CD14-positive monocyte (primary cell): Measurements from ENCODE around the gene ARHGEF40. TPM values are rescaled to one million over a fixed set of nuclear protein-coding genes. Genes with fewer than 3 reads are reported as not detected.

Experiments
- DNase-seq, 3 donors: peaks; one replicate each; pipeline ENCODE4 v3.0.0-alpha.2; 2011 to 2022
- H2AFZ ChIP-seq: 2 replicates; pipeline ENCODE4 v1.6.0; 2012; ENCODE audit warnings: mild to moderate bottlenecking, low read depth, low read length, inconsistent platforms; ENCODE audit not compliant: insufficient read depth, poor library complexity, severe bottlenecking
- H3K27ac ChIP-seq, 2 donors: 1 replicate in 1 of 2; 2 replicates in 1 of 2; pipeline ENCODE4 v1.5.1; 2012 to 2013; ENCODE audit warnings: low read length in 2 of 2, control low read depth in 1 of 2, inconsistent platforms in 1 of 2, low read depth in 1 of 2, mild to moderate bottlenecking in 1 of 2
- H3K27me3 ChIP-seq, 2 donors: one replicate each; pipeline versions ENCODE4 v1.6.0 to v1.6.1; 2011 to 2013; ENCODE audit warnings: low read length in 2 of 2; ENCODE audit not compliant: control insufficient read depth in 2 of 2, insufficient read depth in 2 of 2
- H3K36me3 ChIP-seq, 2 donors: replicated peaks in 1 of 2; 1 replicate in 1 of 2; 2 replicates in 1 of 2; pipeline versions ENCODE4 v1.5.1 to v1.6.1; 2012 to 2013; ENCODE audit warnings: low read length in 2 of 2, control low read depth in 1 of 2, inconsistent platforms in 1 of 2, mild to moderate bottlenecking in 1 of 2; ENCODE audit not compliant: insufficient read depth in 2 of 2, control insufficient read depth in 1 of 2
- H3K4me1 ChIP-seq, 2 donors: 1 replicate in 1 of 2; 2 replicates in 1 of 2; pipeline versions ENCODE4 v1.5.1 to v1.6.1; 2012 to 2013; ENCODE audit warnings: low read length in 2 of 2, control low read depth in 1 of 2, inconsistent platforms in 1 of 2, mild to moderate bottlenecking in 1 of 2, moderate library complexity in 1 of 2; ENCODE audit not compliant: insufficient read depth in 2 of 2, control insufficient read depth in 1 of 2
- H3K4me2 ChIP-seq: replicated peaks from 2 replicates; pipeline ENCODE3; 2012; ENCODE audit warnings: low read length, moderate library complexity, mild to moderate bottlenecking; ENCODE audit not compliant: poor library complexity, severe bottlenecking; ENCODE audit errors: extremely low read depth
- H3K4me3 ChIP-seq, 3 experiments: fragments of 200-600 bp in 1 of 3; sonication (generic) in 1 of 3; replicated peaks in 1 of 3; 1 replicate in 2 of 3; 2 replicates in 1 of 3; pipeline ENCODE4 v1.5.1; 2011 to 2013; ENCODE audit warnings: low read length in 3 of 3, mild to moderate bottlenecking in 3 of 3, control low read depth in 2 of 3, low read depth in 2 of 3, inconsistent platforms in 1 of 3, moderate library complexity in 1 of 3
- H3K79me2 ChIP-seq: 2 replicates; pipeline ENCODE4 v1.6.0; 2012; ENCODE audit warnings: mild to moderate bottlenecking, control low read depth, inconsistent platforms, low read length, moderate library complexity; ENCODE audit not compliant: insufficient read depth
- H3K9ac ChIP-seq: 2 replicates; pipeline ENCODE4 v1.6.0; 2017; ENCODE audit warnings: low read length, mild to moderate bottlenecking; ENCODE audit not compliant: insufficient read depth, poor library complexity, severe bottlenecking
- H3K9me3 ChIP-seq, 2 donors: replicated peaks in 1 of 2; 1 replicate in 1 of 2; 2 replicates in 1 of 2; pipeline versions ENCODE4 v1.5.1 to v1.6.1; 2012 to 2013; ENCODE audit warnings: low read length in 2 of 2, control low read depth in 1 of 2; ENCODE audit not compliant: control insufficient read depth in 1 of 2, insufficient read depth in 1 of 2
- H4K20me1 ChIP-seq: 2 replicates; pipeline ENCODE4 v1.6.0; 2012; ENCODE audit warnings: mild to moderate bottlenecking, low read length, control low read depth, moderate library complexity; ENCODE audit not compliant: insufficient read depth
- H3K27ac Mint-ChIP-seq, 7 donors: one replicate each; pipeline ENCODE4 v1.8.0; 2020; ENCODE audit warnings: mild to moderate bottlenecking in 7 of 7, mixed read lengths in 7 of 7, moderate library complexity in 6 of 7, inconsistent platforms in 2 of 7
- H3K27me3 Mint-ChIP-seq, 3 donors: one replicate each; pipeline ENCODE4 v1.8.0; 2021 to 2022; ENCODE audit warnings: low read depth in 3 of 3, mild to moderate bottlenecking in 3 of 3, mixed read lengths in 3 of 3, moderate library complexity in 3 of 3, inconsistent platforms in 1 of 3
- H3K36me3 Mint-ChIP-seq, 2 donors: one replicate each; pipeline ENCODE4 v1.8.0; 2020; ENCODE audit warnings: mixed read lengths in 2 of 2, inconsistent platforms in 1 of 2, mild to moderate bottlenecking in 1 of 2
- H3K4me1 Mint-ChIP-seq: one replicate; pipeline ENCODE4 v1.8.0; 2020; ENCODE audit warnings: mild to moderate bottlenecking, mixed read lengths
- H3K4me3 Mint-ChIP-seq, 2 donors: one replicate each; pipeline ENCODE4 v1.8.0; 2020; ENCODE audit warnings: mild to moderate bottlenecking in 2 of 2, mixed read lengths in 2 of 2, moderate library complexity in 1 of 2
- H3K9me3 Mint-ChIP-seq, 7 donors: one replicate each; pipeline ENCODE4 v1.8.0; 2020 to 2022; ENCODE audit warnings: mixed read lengths in 7 of 7, mild to moderate bottlenecking in 6 of 7, moderate library complexity in 6 of 7, inconsistent platforms in 2 of 7
- CTCF ChIP-seq: fragments of 200-600 bp; IDR thresholded peaks from one replicate; pipeline ENCODE4 v1.8.0; 2022; ENCODE audit warnings: antibody characterized with exemption, mild to moderate bottlenecking
- WGBS: methylation state at CpG from one replicate; pipeline ENCODE4 v1.1.5; 2013; ENCODE audit warnings: missing lambda C conversion rate; ENCODE audit not compliant: insufficient coverage; 5-methylcytosine and 5-hydroxymethylcytosine counted together
- intact Hi-C, 2 donors: fragments of 100-400 bp; cut with micrococcal nuclease; formaldehyde crosslinking; loops; one replicate each; pipeline versions ENCODE4 v1.15.0 to v1.15.1; 2023
- polyA plus RNA-seq, 3 donors: library from polyadenylated mRNA; depleted of rRNA in 1 of 3; unstranded in 2 of 3; stranded (reverse) in 1 of 3; fragments of 300-500 nt in 2 of 3; fragments of >200 nt in 1 of 3; fragmentation: Illumina TruSeq in 2 of 3; gene quantifications; 1 replicate in 2 of 3; 2 replicates in 1 of 3; pipeline ENCODE4 v1.2.3, GENCODE V29; 2012 to 2021

The ARHGEF40 gene
- polyA plus RNA-seq, 3 donors: 12.1 to 114 (median 15.3) TPM

GRCh38 chr14:21025371-21026273, 44.5 kb upstream of the ARHGEF40 start:
- Histone ChIP-seq H3K9me3 (peaks cover 2 to 4% of the 10 kb centered on the region in 2 donors), H4K20me1 (no peaks in the 10 kb centered on the region), H3K79me2 (no peaks in the 10 kb centered on the region), H3K27me3 (peaks cover 15 to 37% of the 10 kb centered on the region in 2 donors), H3K4me2 (peak overlapping the region; percentile 80), H3K4me3 (peak overlapping the region; percentile 13 to 71 (median 13)), H2AFZ (peak overlapping the region; percentile 69), H3K36me3 (no peaks in the 10 kb centered on the region), H3K27ac (no peak overlapping the region), H3K4me1 (peaks cover 38 to 41% of the 10 kb centered on the region in 2 donors), H3K9ac (peak overlapping the region; percentile 25)
- no peak for DNase-seq
- Mint-ChIP-seq H3K27me3 (peaks cover 43 to 54% (median 44%) of the 10 kb centered on the region in 3 donors), H3K4me3 (peak overlapping the region; percentile 75 to 92), H3K27ac (no peak overlapping the region), H3K9me3 (peaks cover 0 to 4% (median 1%) of the 10 kb centered on the region in 7 donors), H3K36me3 (peaks cover 0 to 6% of the 10 kb centered on the region in 2 donors), H3K4me1 (peaks cover 41% of the 10 kb centered on the region)
- intact Hi-C loops: no loop called here
- WGBS: 14% methylated on average over 29 of the region's 58 CpGs
- TF ChIP-seq CTCF: no peak

GRCh38 chr14:21026274-21026987, 43.7 kb upstream of the ARHGEF40 start:
- Histone ChIP-seq H3K27me3 (peaks cover 15 to 37% of the 10 kb centered on the region in 2 donors), H3K27ac (no peak overlapping the region), H4K20me1 (no peaks in the 10 kb centered on the region), H3K9me3 (peaks cover 2 to 4% of the 10 kb centered on the region in 2 donors), H3K4me1 (peaks cover 38 to 40% of the 10 kb centered on the region in 2 donors), H3K4me3 (no peak overlapping the region), H3K36me3 (no peaks in the 10 kb centered on the region), H2AFZ (no peak overlapping the region), H3K4me2 (no peak overlapping the region), H3K79me2 (no peaks in the 10 kb centered on the region), H3K9ac (no peak overlapping the region)
- WGBS: 80% methylated on average over 3 of the region's 7 CpGs
- no peak for TF ChIP-seq CTCF
- Mint-ChIP-seq H3K4me1 (peaks cover 38% of the 10 kb centered on the region), H3K4me3 (peak overlapping the region in 1 of 2 donors; percentile 92), H3K9me3 (peaks cover 0 to 4% (median 1%) of the 10 kb centered on the region in 7 donors), H3K27me3 (peaks cover 43 to 53% (median 44%) of the 10 kb centered on the region in 3 donors), H3K27ac (peak overlapping the region in 1 of 7 donors; percentile 2), H3K36me3 (peaks cover 0 to 1% of the 10 kb centered on the region in 2 donors)
- no peak for DNase-seq
- intact Hi-C loops: no loop called here
